Upper lobe of left lung (tissue), 4 donors: ENCODE data around the gene TDRD1.

Source experiments
- POLR2AphosphoS5 ChIP-seq, 2 donors: sonication (generic); formaldehyde crosslinking; IDR thresholded peaks; one replicate each; pipeline ENCODE4 v1.5.1; 2017; ENCODE audit warnings: antibody characterized with exemption in 2 of 2
- TF ChIP-seq, protein P1 (sequence below), 6 experiments: fragments of 450-650 bp in 4 of 6; fragments of 200-600 bp in 2 of 6; sonication (generic) in 2 of 6; IDR thresholded peaks; one replicate each; pipeline ENCODE4 v1.5.1; 2016 to 2019; ENCODE audit warnings: antibody characterized with exemption in 6 of 6

DNA sequence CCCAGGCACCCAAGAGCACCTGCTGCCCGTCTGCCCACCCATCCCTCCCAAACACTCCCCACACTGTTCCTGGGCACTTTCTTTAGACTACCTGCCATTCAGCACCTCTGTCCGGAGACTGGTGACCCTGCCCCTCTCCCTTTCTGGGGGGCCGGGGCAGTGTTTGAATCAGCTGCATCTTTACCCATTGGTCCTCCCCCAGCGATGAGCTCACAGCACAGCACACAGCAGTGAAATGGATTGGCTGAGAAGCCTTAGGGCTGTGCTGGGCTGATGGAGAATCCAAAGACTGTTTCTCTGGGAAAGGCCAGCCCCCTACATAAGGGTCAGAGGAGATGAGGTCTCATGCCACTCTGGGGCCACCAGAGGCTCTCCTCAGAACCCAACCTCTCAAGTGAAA lies 100.1 kb downstream of the TDRD1 start:
- TF ChIP-seq, protein P1, sequence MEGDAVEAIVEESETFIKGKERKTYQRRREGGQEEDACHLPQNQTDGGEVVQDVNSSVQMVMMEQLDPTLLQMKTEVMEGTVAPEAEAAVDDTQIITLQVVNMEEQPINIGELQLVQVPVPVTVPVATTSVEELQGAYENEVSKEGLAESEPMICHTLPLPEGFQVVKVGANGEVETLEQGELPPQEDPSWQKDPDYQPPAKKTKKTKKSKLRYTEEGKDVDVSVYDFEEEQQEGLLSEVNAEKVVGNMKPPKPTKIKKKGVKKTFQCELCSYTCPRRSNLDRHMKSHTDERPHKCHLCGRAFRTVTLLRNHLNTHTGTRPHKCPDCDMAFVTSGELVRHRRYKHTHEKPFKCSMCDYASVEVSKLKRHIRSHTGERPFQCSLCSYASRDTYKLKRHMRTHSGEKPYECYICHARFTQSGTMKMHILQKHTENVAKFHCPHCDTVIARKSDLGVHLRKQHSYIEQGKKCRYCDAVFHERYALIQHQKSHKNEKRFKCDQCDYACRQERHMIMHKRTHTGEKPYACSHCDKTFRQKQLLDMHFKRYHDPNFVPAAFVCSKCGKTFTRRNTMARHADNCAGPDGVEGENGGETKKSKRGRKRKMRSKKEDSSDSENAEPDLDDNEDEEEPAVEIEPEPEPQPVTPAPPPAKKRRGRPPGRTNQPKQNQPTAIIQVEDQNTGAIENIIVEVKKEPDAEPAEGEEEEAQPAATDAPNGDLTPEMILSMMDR (IDR thresholded peaks at IDR 0.05): no peak
- TF ChIP-seq POLR2AphosphoS5 (IDR thresholded peaks at IDR 0.05): no peak
